ENCODE measurements around the gene CHD6.

Gene CHD6

GRCh38 chr20:41386502-41387427 lies 231.4 kb downstream of the CHD6 start:
- DNase-seq, result no peak

- DNase-seq, result no peak
Observed at GRCh38 chr20:41382791-41383305, 235.3 kb downstream of the CHD6 start.

DNA sequence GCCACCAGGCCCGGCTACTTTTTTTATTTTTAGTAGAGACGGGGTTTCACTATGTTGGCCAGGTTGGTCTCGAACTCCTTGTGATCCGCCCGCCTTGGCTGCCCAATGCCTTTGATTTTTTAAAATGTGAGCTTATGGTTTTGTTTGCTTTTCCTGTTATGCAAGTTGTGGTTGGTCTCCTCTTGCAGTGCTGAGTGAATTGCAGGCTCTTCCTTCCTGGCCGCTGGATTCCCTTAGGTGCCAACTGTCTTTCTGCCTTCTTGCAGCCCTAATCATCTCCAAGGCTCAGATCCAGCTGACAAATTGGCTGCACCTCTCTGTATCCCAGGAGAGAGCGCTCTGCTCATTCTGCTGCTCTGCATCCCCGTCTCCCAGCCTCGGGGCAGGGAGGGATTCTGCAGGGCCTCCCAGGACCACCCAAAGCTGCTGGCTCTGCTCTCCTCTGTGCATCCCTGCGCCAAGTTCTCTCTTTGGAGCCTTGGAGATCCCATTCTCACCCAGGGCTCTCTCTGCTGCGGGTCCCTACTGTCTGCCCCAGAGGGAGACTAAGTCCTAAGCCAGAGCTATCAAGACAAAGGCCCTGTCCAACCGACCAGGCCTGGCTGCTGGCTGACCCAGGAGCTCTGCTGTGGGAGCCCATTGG lies 237.5 kb downstream of the CHD6 start:
- no peak for DNase-seq

GRCh38 chr20:41379551-41379950 lies 238.6 kb downstream of the CHD6 start:
- DNase-seq, result no peak

- no peak for DNase-seq
Observed at GRCh38 chr20:41377275-41377674, 240.9 kb downstream of the CHD6 start.

DNA sequence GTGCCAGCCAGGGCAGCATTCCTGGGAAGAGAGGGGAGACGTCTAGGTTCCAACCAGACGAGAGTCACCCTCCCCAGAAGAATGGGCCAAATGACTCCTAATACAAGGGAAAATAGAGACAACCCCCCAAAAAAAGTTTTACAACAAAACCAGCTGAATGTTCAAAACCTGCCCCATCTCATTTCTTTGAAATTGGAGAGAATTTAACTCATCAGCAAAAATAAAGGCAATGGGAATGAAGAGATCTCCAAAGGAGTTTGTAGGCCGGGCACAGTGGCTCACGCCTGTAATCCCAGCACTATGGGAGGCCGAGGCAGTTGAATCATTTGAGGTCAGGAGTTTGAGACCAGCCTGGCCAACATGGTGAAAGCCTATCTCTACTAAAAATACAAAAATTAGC lies 241.8 kb downstream of the CHD6 start:
- no peak for DNase-seq

GRCh38 chr20:41375846-41376245 lies 242.3 kb downstream of the CHD6 start:
- no peak for DNase-seq

GRCh38 chr20:41373931-41374920 lies 244.0 kb downstream of the CHD6 start:
- DNase-seq, result no peak

- no peak for DNase-seq
Observed at GRCh38 chr20:41373251-41373783, 244.9 kb downstream of the CHD6 start.

GRCh38 chr20:41371371-41371770 lies 246.8 kb downstream of the CHD6 start:
- DNase-seq, result no peak

DNA sequence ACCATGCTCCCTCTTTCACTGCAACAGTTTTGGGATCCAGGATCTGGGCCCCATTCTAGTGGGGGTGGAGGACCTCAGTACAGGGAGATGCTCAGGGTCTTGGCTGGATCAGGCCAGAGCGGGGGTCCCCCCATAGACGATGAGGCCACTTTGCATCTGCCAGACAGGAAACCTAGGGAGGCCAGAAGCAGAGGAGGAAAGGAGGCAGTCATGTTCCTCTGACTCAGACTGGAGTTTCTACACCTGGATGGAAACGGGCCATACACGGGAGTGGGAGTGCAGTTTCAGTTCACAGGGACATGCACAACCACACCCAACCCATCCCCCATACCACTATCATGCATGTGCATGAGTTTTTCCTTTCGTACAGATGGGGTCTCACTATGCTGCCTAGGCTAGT lies 248.0 kb downstream of the CHD6 start:
- peak; percentile 36 for DNase-seq

DNA sequence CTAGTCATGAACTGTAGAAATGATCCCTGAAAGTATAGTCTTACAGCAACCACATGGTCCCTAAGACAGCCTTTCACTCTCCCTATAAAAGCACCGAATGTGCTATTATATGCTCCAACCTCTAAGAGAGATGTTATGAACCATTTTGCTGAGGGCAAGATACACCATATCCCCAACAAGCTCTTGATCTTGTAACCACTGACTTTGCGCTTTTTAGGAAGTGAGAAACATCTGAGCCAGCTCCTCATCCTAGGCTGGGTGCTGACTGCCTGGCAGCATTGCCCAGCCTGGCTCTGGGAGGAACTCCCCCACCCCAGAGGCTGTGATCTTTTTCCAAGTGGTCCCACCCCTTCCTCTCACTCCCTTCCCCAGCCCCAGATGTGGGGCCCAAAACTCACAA lies 248.5 kb downstream of the CHD6 start:
- no peak for DNase-seq

GRCh38 chr20:41367956-41368355 lies 250.2 kb downstream of the CHD6 start:
- no peak for DNase-seq

- DNase-seq, result no peak
Observed at GRCh38 chr20:41367393-41367695, 250.8 kb downstream of the CHD6 start.

- no peak for DNase-seq
Observed at GRCh38 chr20:41366546-41367392, 251.4 kb downstream of the CHD6 start, which contains the start of gene EMILIN3. TSS of gene EMILIN3 (minus strand) at chr20:41366818. CDS start at chr20:41366634, 184 bp downstream.

GRCh38 chr20:41365777-41366545 lies 252.2 kb downstream of the CHD6 start:
- DNase-seq, result no peak

DNA sequence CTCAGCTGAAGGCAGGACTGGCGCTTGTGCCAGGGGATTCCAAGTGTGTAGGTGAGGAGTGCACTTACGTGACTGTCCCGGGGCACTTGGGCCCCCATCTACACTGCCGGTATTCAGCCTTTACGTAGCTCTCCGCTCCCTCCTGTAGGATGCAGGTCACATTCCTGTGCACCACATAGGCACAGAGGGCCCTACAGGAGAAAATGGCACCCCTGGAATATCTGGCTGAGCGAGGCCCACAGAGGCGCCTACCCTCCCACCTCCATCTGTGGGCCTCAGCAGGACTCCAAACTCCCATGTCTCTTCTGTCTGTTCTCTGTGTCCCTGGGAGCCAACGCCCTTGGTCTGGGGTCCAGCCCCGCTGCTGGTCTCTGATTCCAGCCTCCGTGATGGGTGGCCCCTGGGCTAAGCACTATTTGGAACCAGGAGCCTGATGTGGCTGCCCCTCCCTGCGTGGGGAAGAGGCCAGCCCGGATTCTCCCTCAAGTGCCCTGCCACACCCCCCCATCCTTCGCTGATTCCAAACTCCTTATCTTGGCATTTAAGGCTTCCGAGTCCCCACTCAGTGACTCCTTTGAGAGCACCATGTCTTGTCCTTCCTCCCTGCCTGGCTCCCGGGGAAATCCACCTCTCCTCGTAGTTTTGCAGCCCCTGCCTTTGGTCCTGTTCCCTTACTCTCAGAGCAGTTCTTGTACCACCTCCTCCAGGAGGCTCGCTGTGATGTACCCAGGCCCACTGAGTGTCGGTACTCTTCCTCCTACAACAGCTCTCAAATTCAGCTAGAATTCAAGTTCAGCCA lies 253.0 kb downstream of the CHD6 start:
- DNase-seq, result no peak

DNA sequence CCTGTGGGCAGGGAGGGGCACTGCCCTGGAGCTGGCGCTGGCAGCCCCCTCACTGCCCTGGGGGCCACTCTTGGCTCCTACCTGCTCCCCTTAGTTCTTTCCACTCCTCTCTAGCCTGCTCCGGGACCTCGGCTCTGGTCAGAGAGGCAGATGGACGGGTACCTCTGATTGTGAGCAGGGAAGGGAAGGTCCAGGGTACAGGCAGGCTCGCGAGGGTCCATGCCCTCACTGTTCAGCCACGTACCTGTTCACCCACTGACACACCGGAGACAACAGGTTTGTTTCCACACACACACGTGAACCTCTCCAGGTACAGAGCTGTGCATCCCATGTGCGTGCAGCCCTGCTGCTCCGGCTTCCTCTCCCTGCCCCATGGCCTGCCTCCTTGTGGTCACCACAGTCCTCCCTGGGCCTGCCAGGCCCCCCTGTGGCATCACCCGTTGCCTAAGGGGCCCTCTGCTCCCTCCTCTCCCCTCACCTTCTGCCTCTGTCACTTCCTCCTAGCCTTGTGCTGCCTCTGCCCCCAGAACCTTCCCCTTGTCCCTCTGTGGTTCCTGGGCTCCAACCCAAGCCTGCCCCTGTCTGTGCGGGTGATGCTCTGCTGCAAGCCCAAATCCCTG lies 253.8 kb downstream of the CHD6 start:
- DNase-seq, result no peak

DNA sequence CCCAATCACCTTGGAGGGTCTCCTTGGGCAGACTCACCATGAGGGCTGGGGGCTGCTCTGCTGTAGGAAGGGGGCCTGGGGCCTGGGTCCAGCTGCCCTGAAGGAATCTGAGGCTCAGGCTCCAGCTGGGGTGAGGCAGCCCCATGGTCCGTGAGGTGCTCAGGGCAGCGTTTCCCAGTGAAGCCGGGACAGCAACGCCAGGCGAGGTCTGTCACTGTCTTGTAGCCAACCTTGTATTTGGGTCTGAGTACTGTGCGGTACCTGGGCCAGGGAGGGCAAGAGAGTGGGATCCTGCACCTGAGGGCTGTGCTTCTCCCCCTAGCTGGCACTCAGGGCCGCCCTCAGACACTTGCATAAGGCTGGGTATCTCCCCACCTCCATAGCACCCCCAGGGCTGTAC lies 254.6 kb downstream of the CHD6 start:
- no peak for DNase-seq

DNA sequence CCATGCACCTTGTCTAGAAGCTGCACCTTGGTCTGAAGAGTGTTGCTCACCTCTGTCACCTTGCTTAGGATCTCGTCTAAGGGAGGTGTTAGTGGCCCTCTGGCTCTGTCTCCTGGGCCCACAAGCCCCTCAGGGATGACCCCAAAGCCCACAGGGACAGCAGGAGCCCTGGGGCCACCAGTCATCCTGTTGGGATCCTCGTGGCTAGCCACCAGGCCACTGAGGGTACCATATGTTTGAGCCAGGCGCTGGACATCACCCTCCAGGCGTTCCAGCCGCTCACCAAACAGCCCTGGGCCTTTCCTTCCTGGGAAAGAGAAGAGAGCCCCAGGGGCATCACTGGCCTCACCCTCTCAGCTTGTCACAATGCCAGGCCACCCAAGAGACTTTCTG lies 255.4 kb downstream of the CHD6 start:
- DNase-seq, result no peak
